ENCODE measurements around the gene PHF2.

- no peak for TF ChIP-seq POLR2A (IDR thresholded peaks at IDR 0.05; ENCODE audit: low read length)
- no peak for TF ChIP-seq GATA1 (IDR thresholded peaks at IDR 0.05; ENCODE audit: low read depth, low read length)
Measured at GRCh38 chr9:93601063-93601462, 24.7 kb downstream of the PHF2 start.
